Upper lobe of right lung (tissue), 1 donor: Measurements from ENCODE around the gene PLB1. TPM values are rescaled to one million over a fixed set of nuclear protein-coding genes. Genes with fewer than 3 reads are reported as not detected.
"Not testable (repeated sequence)": the region's sequence is repeated elsewhere in the genome, so short reads cannot be mapped to it uniquely, and the experiment has no call there.

ENCODE experiments used
- ATAC-seq: fragments of 200-7000 bp; cut with Tn5 transposase; one replicate; pipeline ENCODE4 v1.9.1; 2020; ENCODE audit warnings: mild to moderate bottlenecking, moderate library complexity
- DNase-seq: peaks from one replicate; pipeline ENCODE4 v3.0.0-alpha.2; 2020
- H3K27ac ChIP-seq: fragments of 200-600 bp; one replicate; pipeline ENCODE4 v1.8.0; 2022
- H3K27me3 ChIP-seq: fragments of 200-600 bp; one replicate; pipeline ENCODE4 v1.8.0; 2022; ENCODE audit warnings: mild to moderate bottlenecking
- H3K36me3 ChIP-seq: fragments of 200-600 bp; one replicate; pipeline ENCODE4 v1.8.0; 2022
- H3K4me1 ChIP-seq: fragments of 200-600 bp; one replicate; pipeline ENCODE4 v1.8.0; 2022
- H3K4me3 ChIP-seq: fragments of 200-600 bp; one replicate; pipeline ENCODE4 v1.8.0; 2022; ENCODE audit warnings: mild to moderate bottlenecking
- H3K9me3 ChIP-seq: fragments of 200-600 bp; one replicate; pipeline ENCODE4 v1.8.0; 2022
- intact Hi-C: fragments of 100-400 bp; cut with DNase I; formaldehyde crosslinking; loops from one replicate; pipeline ENCODE4 v1.11.0; 2022
- total RNA-seq: library from RNA; stranded (reverse); fragmentation: NEBNext Ultra II Directional; extraction: Animal tissue kit (Norgen Biotek cat#: 25700); gene quantifications from one replicate; pipeline ENCODE4 v1.2.1, GENCODE V29; 2021
- TF ChIP-seq, protein P1 (sequence below): fragments of 200-600 bp; IDR thresholded peaks from one replicate; pipeline ENCODE4 v1.8.0; 2022; ENCODE audit warnings: antibody characterized with exemption
- donor health status: DM: no; HTN: yes; CAD: no; lungs with severe emphysema.

The PLB1 gene
- total RNA-seq, 1 donor from 2014 or later: 4.2 TPM

DNA sequence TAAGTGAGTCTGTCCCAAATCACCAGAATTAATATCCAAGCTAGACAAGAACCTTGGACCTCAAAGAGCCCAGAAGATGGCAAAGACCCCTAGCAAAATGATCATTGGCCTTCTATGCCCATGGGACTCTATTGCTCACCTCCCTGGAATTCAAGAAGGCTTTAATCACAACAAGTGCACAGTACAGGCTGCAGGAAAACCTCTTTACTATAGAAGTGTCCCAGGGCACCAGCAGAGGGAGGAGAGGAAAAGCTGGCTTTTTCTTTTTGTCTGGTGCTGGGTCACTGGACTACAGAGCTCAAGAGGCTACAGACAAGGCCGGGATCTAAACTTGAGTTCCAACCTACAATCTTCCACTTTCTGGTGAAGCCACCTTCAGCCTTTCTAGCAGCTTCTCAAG, 167.5 kb downstream of the PLB1 start:
- H3K4me1 ChIP-seq: peaks cover 25% of the 10 kb centered on the region
- H3K4me3 ChIP-seq: no peak overlapping the region
- DNase-seq: no peak
- H3K27ac ChIP-seq: peak overlapping the region; percentile 65
- intact Hi-C loops: no loop called here
- TF ChIP-seq, protein P1, sequence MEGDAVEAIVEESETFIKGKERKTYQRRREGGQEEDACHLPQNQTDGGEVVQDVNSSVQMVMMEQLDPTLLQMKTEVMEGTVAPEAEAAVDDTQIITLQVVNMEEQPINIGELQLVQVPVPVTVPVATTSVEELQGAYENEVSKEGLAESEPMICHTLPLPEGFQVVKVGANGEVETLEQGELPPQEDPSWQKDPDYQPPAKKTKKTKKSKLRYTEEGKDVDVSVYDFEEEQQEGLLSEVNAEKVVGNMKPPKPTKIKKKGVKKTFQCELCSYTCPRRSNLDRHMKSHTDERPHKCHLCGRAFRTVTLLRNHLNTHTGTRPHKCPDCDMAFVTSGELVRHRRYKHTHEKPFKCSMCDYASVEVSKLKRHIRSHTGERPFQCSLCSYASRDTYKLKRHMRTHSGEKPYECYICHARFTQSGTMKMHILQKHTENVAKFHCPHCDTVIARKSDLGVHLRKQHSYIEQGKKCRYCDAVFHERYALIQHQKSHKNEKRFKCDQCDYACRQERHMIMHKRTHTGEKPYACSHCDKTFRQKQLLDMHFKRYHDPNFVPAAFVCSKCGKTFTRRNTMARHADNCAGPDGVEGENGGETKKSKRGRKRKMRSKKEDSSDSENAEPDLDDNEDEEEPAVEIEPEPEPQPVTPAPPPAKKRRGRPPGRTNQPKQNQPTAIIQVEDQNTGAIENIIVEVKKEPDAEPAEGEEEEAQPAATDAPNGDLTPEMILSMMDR: no peak
- no peak for ATAC-seq
- no peaks in the 10 kb centered on the region for H3K9me3 ChIP-seq
- no peaks in the 10 kb centered on the region for H3K27me3 ChIP-seq
- H3K36me3 ChIP-seq: no peaks in the 10 kb centered on the region

DNA sequence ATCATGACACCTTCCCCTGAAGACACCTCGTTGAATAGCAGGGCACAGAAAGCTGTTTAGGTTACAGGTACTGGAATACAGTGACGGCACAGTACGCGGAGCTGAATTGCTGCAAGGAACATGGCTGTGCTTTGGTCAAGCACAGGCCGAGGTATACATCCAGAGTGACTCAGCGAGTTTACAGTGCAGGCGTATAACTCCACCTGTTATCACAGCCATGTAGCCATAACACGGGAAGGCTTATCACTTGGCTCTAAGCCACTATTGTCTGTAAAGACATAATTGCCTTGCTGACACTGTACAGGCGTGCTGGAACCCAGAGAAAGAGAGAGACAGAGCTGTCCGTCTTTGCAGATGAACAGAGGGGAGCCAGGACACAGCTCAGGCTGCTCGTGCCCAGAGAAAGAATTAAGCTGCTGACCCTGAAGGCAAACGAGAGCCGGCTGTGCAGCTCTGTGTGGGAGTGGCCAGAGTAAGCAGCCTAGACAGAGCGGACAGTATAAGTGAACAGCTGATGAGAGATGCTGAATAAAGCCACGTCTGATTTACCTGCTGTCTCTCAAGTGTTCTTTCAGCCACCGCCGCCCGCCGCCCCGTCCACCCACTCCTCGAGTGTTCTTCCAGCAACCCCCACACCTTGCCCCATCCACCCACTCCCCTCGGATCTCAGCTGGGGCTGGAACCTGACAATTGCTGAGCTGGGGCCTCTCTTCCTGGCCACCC, 168.4 kb downstream of the PLB1 start:
- H3K9me3 ChIP-seq: no peaks in the 10 kb centered on the region
- TF ChIP-seq, protein P1: no peak
- ATAC-seq (peak; percentile 48), DNase-seq (no peak)
- intact Hi-C loops: no loop called here
- no peaks in the 10 kb centered on the region for H3K27me3 ChIP-seq
- H3K4me3 ChIP-seq: no peak overlapping the region
- peaks cover 25% of the 10 kb centered on the region for H3K4me1 ChIP-seq
- no peaks in the 10 kb centered on the region for H3K36me3 ChIP-seq
- peak overlapping the region; percentile 63 for H3K27ac ChIP-seq

DNA sequence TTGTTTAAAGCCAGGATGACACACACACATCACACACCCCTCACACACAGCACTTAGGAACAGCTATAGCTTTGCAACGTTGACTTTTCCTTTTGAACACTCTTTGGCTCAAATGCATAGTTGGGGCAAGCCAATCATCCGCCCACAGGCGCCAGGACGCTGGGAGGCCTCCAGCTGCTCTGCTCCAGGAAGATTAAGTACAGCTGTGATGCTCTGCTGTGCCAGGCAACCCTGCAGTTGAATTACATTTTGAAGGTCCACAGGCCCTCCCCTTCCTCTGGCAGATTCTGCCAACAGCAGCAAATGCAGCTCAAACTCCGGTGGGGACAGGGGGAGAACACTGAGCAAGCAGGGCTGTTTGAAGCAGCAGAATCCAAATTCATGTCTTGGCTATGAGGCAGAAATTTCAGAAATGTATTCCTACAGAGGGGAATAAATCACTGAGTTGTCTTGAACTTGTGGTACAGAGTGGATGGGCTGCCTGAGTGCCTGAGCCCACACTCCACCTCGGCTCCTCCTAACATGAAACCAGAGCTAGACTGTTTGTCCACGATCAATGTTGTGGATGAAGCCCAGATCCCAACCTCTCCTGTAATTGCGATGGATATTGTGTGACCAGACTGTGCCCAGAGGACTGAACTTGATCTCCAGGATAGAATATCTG, 169.3 kb downstream of the PLB1 start:
- Histone ChIP-seq H3K36me3 (no peaks in the 10 kb centered on the region), H3K27me3 (no peaks in the 10 kb centered on the region), H3K9me3 (no peaks in the 10 kb centered on the region), H3K4me3 (no peak overlapping the region), H3K27ac (peak overlapping the region; percentile 63), H3K4me1 (peaks cover 25% of the 10 kb centered on the region)
- intact Hi-C loops: no loop called here
- DNase-seq: no peak
- TF ChIP-seq, protein P1: no peak
- peak; percentile 40 for ATAC-seq

DNA sequence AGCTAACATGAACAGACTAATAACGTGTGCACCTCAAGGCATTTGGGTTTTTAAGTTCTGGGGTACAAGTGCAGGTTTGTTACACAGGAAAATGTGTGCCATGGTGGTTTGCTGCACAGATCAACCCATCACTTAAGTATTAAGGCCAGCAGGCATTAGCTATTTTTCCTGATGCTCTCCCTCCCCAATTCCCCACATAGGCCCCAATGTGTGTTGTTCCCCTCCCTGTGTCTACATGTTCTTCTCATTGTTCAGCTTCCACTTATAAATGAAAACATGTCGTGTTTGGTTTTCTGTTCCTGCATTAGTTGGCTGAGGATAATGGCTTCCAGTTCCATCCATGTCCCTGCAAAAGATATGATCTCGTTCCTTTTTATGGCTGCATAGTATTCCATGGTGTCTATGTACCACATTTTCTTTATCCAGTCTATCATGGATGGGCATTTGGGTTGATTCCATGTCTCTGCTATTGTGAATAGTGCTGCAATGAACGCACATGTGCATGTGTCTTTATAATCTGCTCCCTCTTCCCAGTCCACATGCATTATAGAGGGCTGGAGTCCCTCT, 170.0 kb downstream of the PLB1 start:
- ATAC-seq, H3K9me3 ChIP-seq, H3K4me3 ChIP-seq, H3K36me3 ChIP-seq, intact Hi-C loops, H3K27me3 ChIP-seq, DNase-seq: not testable (repeated sequence)
- Histone ChIP-seq H3K27ac (peak overlapping the region; percentile 24), H3K4me1 (peaks cover 19% of the 10 kb centered on the region)

DNA sequence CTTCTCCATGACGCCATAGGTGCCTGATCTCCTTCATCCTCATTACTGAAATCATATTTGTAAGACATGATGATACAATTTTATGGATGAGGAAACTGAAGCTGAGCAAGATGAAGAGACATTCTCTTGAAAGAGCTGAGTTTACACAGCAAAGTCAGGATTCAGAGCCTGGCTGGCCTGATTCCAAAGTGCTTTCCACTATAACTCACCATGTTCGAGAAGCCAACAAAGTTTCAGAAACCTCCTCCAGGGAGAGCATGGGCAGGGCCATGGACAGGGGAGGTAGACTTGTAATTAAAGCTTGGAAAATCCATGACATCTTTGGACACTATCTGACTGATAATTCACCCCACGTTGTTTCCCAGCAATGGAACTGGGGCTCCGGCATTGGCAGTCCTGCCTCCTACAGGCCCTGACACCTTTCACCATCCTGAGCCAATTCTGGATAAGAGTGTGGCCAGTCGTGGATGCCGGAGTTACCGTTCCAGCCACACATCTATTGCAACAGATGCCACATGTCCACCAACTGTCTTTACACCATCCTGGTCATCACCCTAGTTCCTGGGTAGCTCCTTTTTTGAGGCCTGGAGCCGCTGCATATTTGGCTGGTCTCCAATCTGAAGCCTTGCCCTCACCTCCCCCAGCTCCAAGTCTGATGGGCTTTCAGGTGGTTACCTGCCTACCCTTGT, 170.8 kb downstream of the PLB1 start:
- Histone ChIP-seq H3K9me3 (no peaks in the 10 kb centered on the region), H3K27ac (no peak overlapping the region), H3K4me3 (no peak overlapping the region), H3K27me3 (no peaks in the 10 kb centered on the region), H3K36me3 (no peaks in the 10 kb centered on the region), H3K4me1 (peaks cover 13% of the 10 kb centered on the region)
- ATAC-seq (no peak), DNase-seq (no peak)
- TF ChIP-seq, protein P1: no peak
- intact Hi-C loops: no loop called here

DNA sequence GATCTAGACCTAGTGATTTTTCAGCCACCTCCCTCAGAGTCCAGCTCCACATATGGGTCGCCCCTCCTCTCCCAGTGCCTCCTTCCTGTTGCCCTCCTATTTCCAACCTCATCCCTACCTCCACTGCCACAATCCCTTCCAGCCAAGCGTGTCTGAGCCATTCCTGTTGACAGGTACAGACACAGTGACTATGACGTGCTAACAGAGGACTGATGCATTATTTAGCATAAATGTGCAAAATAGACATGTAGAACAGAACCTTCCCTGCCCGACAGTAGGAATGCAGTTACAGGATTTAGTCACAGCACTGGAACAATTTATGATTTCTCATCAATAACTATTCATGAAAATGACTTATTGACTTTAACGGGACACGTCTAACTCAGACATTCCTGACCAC, 171.4 kb downstream of the PLB1 start:
- ATAC-seq: no peak
- Histone ChIP-seq H3K9me3 (no peaks in the 10 kb centered on the region), H3K4me1 (peaks cover 13% of the 10 kb centered on the region), H3K27me3 (no peaks in the 10 kb centered on the region), H3K27ac (no peak overlapping the region), H3K4me3 (no peak overlapping the region), H3K36me3 (no peaks in the 10 kb centered on the region)
- intact Hi-C loops: no loop called here
- TF ChIP-seq, protein P1: no peak
- DNase-seq: no peak
